Panc1 (cell line): ENCODE results near the gene LYRM4. TPM values are rescaled to one million over a fixed set of nuclear protein-coding genes. Genes with fewer than 3 reads are reported as not detected.

Experiments used
- ATAC-seq: fragments of 200-7000 bp; cut with Tn5 transposase; 2 replicates; pipeline ENCODE4 v1.9.1; 2020; ENCODE audit warnings: mild to moderate bottlenecking, moderate library complexity
- BruUV-seq: library from RNA; stranded (reverse); fragments of 400-500 nt; replicated peaks from 2 replicates; lab custom pipeline; 2021; lab: Mats Ljungman, UMichigan
- CTCF ChIA-PET: fragments of 300-600 bp; sonication (Branson Sonifier 250); formaldehyde crosslinking; loops from one replicate; lab custom pipeline; 2022; ENCODE audit warnings: antibody characterized with exemption; lab: Charles Lee
- POLR2A ChIA-PET: fragments of 300-600 bp; sonication (Branson Sonifier 250); formaldehyde crosslinking; loops from one replicate; lab custom pipeline; 2022; ENCODE audit warnings: antibody characterized with exemption; lab: Charles Lee
- DNase-seq: peaks from one replicate; pipeline ENCODE4 v3.0.0-alpha.2; 2010; ENCODE audit warnings: low read depth, low spot score
- H3K27ac ChIP-seq: 2 replicates; pipeline ENCODE4 v1.5.1; 2011; ENCODE audit warnings: mild to moderate bottlenecking, low read length, inconsistent platforms
- H3K27me3 ChIP-seq: fragments of 200-500 bp; sonication (Bioruptor generic); 2 replicates; pipeline ENCODE4 v1.6.0; 2014; ENCODE audit warnings: low read length, inconsistent platforms; ENCODE audit not compliant: control insufficient read depth, insufficient read depth
- H3K36me3 ChIP-seq: fragments of 200-500 bp; sonication (Bioruptor generic); 2 replicates; pipeline ENCODE4 v1.5.1; 2014; ENCODE audit warnings: inconsistent platforms, mild to moderate bottlenecking, low read length, moderate library complexity; ENCODE audit not compliant: control insufficient read depth, insufficient read depth
- H3K4me1 ChIP-seq: 2 replicates; pipeline ENCODE4 v1.5.1; 2011; ENCODE audit warnings: inconsistent platforms, mild to moderate bottlenecking, low read length, moderate library complexity; ENCODE audit not compliant: control insufficient read depth, insufficient read depth
- H3K4me3 ChIP-seq, 2 experiments: 2 replicates each; pipeline ENCODE4 v1.5.1; 2011 to 2012; ENCODE audit warnings: low read depth in 2 of 2, low read length in 2 of 2, mild to moderate bottlenecking in 2 of 2, inconsistent platforms in 1 of 2, moderate library complexity in 1 of 2
- H3K9me3 ChIP-seq: fragments of 200-500 bp; sonication (Bioruptor generic); 2 replicates; pipeline ENCODE4 v1.5.1; 2014; ENCODE audit warnings: low read depth, mild to moderate bottlenecking, inconsistent platforms, low read length, moderate library complexity; ENCODE audit not compliant: control insufficient read depth, insufficient read depth
- POLR2AphosphoS5 ChIP-seq: IDR thresholded peaks from 2 replicates; pipeline ENCODE4 v1.6.1; 2012; ENCODE audit warnings: mild to moderate bottlenecking, low read depth, low read length, moderate library complexity
- SIN3A ChIP-seq: IDR thresholded peaks from 2 replicates; pipeline ENCODE4 v1.6.1; 2012; ENCODE audit warnings: low read depth, mild to moderate bottlenecking, low read length, moderate library complexity, borderline replicate concordance; ENCODE audit not compliant: insufficient read depth
- TCF7L2 ChIP-seq: IDR thresholded peaks from 2 replicates; pipeline ENCODE4 v1.6.1; 2011; ENCODE audit warnings: mild to moderate bottlenecking, low read depth, low read length, inconsistent platforms
- in situ Hi-C: cut with HindIII; loops from 2 replicates; pipeline ENCODE4 v1.10.0; 2016; ENCODE audit warnings: low sequenced_read_pairs, low pct_unique_long_range_greater_than_20kb
- intact Hi-C: fragments of 100-400 bp; cut with micrococcal nuclease; formaldehyde crosslinking; loops from one replicate; pipeline ENCODE4 v1.10.0; 2022; ENCODE audit not compliant: unreplicated experiment
- total RNA-seq: library from RNA; stranded (reverse); gene quantifications from one replicate; pipeline ENCODE4 v1.2.1, GENCODE V29; 2021; ENCODE audit not compliant: unreplicated experiment
- TF ChIP-seq, protein P1 (sequence below): fragments of 450-650 bp; IDR thresholded peaks from 2 replicates; pipeline ENCODE4 v1.5.1; 2017; ENCODE audit warnings: mild to moderate bottlenecking
- TF ChIP-seq, protein P2 (sequence below), 2 experiments: IDR thresholded peaks; 2 replicates each; pipeline ENCODE4 v1.6.1; 2011 to 2012; ENCODE audit warnings: low read depth in 2 of 2, control low read depth in 1 of 2, low read length in 1 of 2, mild to moderate bottlenecking in 1 of 2, moderate library complexity in 1 of 2; ENCODE audit not compliant: insufficient read depth in 1 of 2

The LYRM4 gene
- total RNA-seq, 1 experiment from 2014 or later, result 27.4 TPM

DNA sequence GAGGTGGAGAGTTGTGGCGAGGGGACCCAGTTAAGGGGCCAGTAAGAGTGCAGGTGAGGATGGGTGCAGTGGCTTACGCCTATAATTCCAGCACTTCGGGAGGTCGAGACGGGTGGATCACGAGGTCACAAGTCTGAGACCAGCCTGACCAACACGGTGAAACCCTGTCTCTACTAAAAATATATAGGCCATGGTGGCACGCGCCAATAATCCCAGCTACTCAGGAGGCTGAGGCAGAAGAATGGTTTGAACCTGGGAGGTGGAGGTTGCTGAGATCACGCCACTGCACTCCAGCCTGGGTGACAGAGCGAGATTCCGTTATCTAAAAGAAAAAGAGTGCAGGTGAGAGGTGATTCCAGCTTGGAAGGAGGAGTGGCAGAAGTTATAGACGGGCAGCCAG lies 147.7 kb downstream of the LYRM4 start:
- ATAC-seq (no peak), DNase-seq (no peak)
- Histone ChIP-seq H3K27me3 (no peaks in the 10 kb centered on the region), H3K4me3 (no peak overlapping the region), H3K36me3 (no peaks in the 10 kb centered on the region), H3K9me3 (no peaks in the 10 kb centered on the region), H3K27ac (no peak overlapping the region), H3K4me1 (no peaks in the 10 kb centered on the region)
- BruUV-seq, result no TSS peak
- ChIA-PET CTCF (no interaction called here), POLR2A (no interaction called here)
- in situ Hi-C loops, result no loop called here
- no peak for TF ChIP-seq POLR2AphosphoS5
- TF ChIP-seq, protein P1, sequence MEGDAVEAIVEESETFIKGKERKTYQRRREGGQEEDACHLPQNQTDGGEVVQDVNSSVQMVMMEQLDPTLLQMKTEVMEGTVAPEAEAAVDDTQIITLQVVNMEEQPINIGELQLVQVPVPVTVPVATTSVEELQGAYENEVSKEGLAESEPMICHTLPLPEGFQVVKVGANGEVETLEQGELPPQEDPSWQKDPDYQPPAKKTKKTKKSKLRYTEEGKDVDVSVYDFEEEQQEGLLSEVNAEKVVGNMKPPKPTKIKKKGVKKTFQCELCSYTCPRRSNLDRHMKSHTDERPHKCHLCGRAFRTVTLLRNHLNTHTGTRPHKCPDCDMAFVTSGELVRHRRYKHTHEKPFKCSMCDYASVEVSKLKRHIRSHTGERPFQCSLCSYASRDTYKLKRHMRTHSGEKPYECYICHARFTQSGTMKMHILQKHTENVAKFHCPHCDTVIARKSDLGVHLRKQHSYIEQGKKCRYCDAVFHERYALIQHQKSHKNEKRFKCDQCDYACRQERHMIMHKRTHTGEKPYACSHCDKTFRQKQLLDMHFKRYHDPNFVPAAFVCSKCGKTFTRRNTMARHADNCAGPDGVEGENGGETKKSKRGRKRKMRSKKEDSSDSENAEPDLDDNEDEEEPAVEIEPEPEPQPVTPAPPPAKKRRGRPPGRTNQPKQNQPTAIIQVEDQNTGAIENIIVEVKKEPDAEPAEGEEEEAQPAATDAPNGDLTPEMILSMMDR, result no peak
- TF ChIP-seq, protein P2, sequence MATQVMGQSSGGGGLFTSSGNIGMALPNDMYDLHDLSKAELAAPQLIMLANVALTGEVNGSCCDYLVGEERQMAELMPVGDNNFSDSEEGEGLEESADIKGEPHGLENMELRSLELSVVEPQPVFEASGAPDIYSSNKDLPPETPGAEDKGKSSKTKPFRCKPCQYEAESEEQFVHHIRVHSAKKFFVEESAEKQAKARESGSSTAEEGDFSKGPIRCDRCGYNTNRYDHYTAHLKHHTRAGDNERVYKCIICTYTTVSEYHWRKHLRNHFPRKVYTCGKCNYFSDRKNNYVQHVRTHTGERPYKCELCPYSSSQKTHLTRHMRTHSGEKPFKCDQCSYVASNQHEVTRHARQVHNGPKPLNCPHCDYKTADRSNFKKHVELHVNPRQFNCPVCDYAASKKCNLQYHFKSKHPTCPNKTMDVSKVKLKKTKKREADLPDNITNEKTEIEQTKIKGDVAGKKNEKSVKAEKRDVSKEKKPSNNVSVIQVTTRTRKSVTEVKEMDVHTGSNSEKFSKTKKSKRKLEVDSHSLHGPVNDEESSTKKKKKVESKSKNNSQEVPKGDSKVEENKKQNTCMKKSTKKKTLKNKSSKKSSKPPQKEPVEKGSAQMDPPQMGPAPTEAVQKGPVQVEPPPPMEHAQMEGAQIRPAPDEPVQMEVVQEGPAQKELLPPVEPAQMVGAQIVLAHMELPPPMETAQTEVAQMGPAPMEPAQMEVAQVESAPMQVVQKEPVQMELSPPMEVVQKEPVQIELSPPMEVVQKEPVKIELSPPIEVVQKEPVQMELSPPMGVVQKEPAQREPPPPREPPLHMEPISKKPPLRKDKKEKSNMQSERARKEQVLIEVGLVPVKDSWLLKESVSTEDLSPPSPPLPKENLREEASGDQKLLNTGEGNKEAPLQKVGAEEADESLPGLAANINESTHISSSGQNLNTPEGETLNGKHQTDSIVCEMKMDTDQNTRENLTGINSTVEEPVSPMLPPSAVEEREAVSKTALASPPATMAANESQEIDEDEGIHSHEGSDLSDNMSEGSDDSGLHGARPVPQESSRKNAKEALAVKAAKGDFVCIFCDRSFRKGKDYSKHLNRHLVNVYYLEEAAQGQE (IDR thresholded peaks at IDR 0.05; ENCODE audit: insufficient read depth in 1 of 2, low read depth in 2 of 2, low read length in 1 of 2), result no peak
- no peak for TF ChIP-seq TCF7L2
- no peak for TF ChIP-seq SIN3A
- intact Hi-C loops, result no loop called here

DNA sequence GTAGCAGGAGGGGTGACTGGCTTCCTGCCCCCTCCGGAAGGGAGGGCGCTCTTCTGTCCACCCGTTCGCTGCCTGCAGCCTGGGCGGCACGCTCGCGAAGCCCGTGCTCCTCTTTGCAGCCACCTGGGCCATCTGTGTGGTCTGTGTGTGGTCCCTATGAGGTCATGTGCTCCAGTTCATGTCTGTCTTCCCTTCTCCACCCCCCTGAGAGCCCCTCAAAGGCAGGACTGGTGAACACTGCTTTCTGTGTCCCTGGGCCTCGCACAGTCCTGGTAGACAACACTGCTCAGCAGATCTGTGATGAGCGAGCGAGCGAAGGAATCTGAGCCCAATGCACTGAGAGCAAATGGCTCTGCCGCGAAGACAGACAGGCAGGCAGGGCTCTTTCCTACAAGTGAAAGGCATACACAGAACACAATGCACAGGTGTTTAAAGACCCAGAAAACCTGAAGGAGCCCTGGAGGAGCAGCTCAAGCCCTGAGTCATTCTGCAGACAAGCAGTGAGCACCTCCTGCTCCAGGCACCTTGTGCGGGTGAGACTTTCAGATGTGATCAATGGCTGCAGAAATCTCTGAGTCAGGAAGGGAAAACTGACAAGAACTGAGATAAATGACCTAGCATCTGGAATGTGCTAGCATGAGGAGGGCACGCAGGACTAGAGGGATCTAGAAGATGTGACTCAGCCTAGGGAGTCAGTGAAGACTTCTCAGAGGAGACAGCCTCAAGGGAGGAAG lies 148.5 kb downstream of the LYRM4 start:
- no peaks in the 10 kb centered on the region for H3K36me3 ChIP-seq
- intact Hi-C loops (no loop called here), in situ Hi-C loops (no loop called here)
- BruUV-seq, result no TSS peak
- ATAC-seq (no peak), DNase-seq (no peak)
- ChIA-PET POLR2A (no interaction called here), CTCF (no interaction called here)
- H3K4me1 ChIP-seq, result no peaks in the 10 kb centered on the region
- H3K27me3 ChIP-seq, result no peaks in the 10 kb centered on the region
- no peak for TF ChIP-seq POLR2AphosphoS5
- TF ChIP-seq, protein P2 (IDR thresholded peaks at IDR 0.05; ENCODE audit: insufficient read depth in 1 of 2, low read depth in 2 of 2, low read length in 1 of 2), result no peak
- TF ChIP-seq SIN3A, result no peak
- TF ChIP-seq, protein P1, result no peak
- TF ChIP-seq TCF7L2, result no peak
- H3K9me3 ChIP-seq, result no peaks in the 10 kb centered on the region
- H3K4me3 ChIP-seq, result no peak overlapping the region
- H3K27ac ChIP-seq, result no peak overlapping the region
